ENCODE measurements around the gene PLCD1.

DNA sequence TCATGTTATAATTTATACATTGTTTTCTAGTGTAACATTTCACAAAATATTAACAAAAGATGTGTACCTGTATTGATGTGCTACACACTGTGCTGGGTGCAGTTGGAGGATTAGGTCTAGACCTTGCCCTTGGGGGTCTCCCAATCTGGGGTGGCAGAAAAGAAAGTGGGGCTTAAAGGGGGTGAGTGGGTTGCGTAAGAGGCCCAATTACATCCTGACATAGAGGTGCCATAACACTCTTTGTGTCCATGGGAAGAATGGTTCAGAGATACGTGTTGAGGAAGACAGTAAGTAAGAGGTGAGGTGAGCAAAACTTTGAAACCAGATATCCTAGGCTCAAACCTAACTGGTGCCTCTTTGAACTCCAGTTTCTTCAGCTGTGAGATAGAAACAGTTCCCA is 40.6 kb upstream of the PLCD1 start:
- TF ChIP-seq, protein P1, sequence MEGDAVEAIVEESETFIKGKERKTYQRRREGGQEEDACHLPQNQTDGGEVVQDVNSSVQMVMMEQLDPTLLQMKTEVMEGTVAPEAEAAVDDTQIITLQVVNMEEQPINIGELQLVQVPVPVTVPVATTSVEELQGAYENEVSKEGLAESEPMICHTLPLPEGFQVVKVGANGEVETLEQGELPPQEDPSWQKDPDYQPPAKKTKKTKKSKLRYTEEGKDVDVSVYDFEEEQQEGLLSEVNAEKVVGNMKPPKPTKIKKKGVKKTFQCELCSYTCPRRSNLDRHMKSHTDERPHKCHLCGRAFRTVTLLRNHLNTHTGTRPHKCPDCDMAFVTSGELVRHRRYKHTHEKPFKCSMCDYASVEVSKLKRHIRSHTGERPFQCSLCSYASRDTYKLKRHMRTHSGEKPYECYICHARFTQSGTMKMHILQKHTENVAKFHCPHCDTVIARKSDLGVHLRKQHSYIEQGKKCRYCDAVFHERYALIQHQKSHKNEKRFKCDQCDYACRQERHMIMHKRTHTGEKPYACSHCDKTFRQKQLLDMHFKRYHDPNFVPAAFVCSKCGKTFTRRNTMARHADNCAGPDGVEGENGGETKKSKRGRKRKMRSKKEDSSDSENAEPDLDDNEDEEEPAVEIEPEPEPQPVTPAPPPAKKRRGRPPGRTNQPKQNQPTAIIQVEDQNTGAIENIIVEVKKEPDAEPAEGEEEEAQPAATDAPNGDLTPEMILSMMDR (IDR thresholded peaks at IDR 0.05; ENCODE audit: insufficient read depth, low read depth, low read length), result no peak
- TF ChIP-seq EZH2 (IDR thresholded peaks at IDR 0.05; ENCODE audit: insufficient read depth, low read length), result no peak
